ENCODE data around the gene EHD1.
"Not testable (repeated sequence)": the region's sequence is repeated elsewhere in the genome, so short reads cannot be mapped to it uniquely, and the experiment has no call there.

The EHD1 gene

GRCh38 chr11:64855596-64856304 is 22.7 kb downstream of the EHD1 start:
- DNase-seq, result no peak

GRCh38 chr11:64854534-64855502 is 23.6 kb downstream of the EHD1 start:
- DNase-seq, result no peak

GRCh38 chr11:64854157-64854533 is 24.3 kb downstream of the EHD1 start:
- no peak for DNase-seq

- DNase-seq, result no peak
These were observed 24.7 kb downstream of the EHD1 start for GRCh38 chr11:64853709-64854108.

GRCh38 chr11:64852804-64853509 is 25.5 kb downstream of the EHD1 start:
- DNase-seq, result no peak

GRCh38 chr11:64851831-64852351 is 26.5 kb downstream of the EHD1 start:
- DNase-seq, result no peak

- DNase-seq, result no peak
These were observed 27.3 kb downstream of the EHD1 start for GRCh38 chr11:64850979-64851567.

GRCh38 chr11:64849598-64850356 is 28.6 kb downstream of the EHD1 start:
- no peak for DNase-seq

- no peak for DNase-seq
These were observed 29.4 kb downstream of the EHD1 start for GRCh38 chr11:64848826-64849597.

- no peak for DNase-seq
These were observed 30.1 kb downstream of the EHD1 start for GRCh38 chr11:64848214-64848825.

- DNase-seq, result peak; percentile 84
These were observed 31.3 kb downstream of the EHD1 start for GRCh38 chr11:64846998-64847666.

- DNase-seq, result not testable (repeated sequence)
These were observed 32.7 kb downstream of the EHD1 start for GRCh38 chr11:64845776-64846129.

GRCh38 chr11:64845129-64845775 is 33.2 kb downstream of the EHD1 start:
- DNase-seq, result no peak

GRCh38 chr11:64844330-64845128 is 33.9 kb downstream of the EHD1 start, which contains the start of gene CDC42BPG:
Gene CDC42BPG, minus strand, starts transcription at chr11:64844653. Its CDS starts 84 bp downstream, at chr11:64844569.
- peak; percentile 87 for DNase-seq

GRCh38 chr11:64843686-64844329 is 34.6 kb downstream of the EHD1 start:
- peak; percentile 66 for DNase-seq

GRCh38 chr11:64842851-64843685 is 35.4 kb downstream of the EHD1 start:
- no peak for DNase-seq

GRCh38 chr11:64842366-64842759 is 36.1 kb downstream of the EHD1 start:
- no peak for DNase-seq

Data from NCI-H526 treated with DMSO at 0.1 percent for 48 hours (cell line).